Measurements from ENCODE around the gene PCDHA3. TPM values are rescaled to one million over a fixed set of nuclear protein-coding genes. Genes with fewer than 3 reads are reported as not detected.
"Not testable (repeated sequence)": the region's sequence is repeated elsewhere in the genome, so short reads cannot be mapped to it uniquely, and the experiment has no call there.

Gene PCDHA3
- polyA plus RNA-seq, 2 of the 4 experiments (the other 2 are of a cell fraction), result 0.84 to 1.7 TPM

DNA sequence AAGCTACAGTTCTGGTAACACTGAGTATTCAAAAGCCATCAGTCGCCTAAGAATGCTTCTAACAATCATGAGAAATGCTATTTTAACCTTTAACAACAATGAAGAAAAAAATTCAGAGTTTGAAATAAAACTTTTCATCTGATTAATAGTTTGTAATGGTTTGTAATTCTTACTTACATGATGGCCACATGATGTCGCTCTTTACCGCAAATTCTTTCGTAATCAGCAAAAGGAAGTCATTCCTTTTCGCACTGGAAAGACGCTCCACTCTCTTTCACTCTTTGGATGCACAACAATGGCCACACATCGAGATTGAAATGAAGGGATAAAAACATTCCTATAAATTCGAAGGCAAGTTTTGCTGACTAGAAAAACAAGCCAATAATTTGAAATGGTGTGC is 33.1 kb downstream of the PCDHA3 start, which contains the start of gene PCDHA7:
PCDHA7 (plus strand) TSS at position 277 of the 400 bp plus-strand sequence; CDS start at position 392, 115 bp downstream.
- FAIRE-seq, result no peak
- Histone ChIP-seq H3K4me3 (no peak within 1 kb of the TSS), H3K4me1 (no peaks in the 10 kb centered on the region), H3K4me2 (no peak within 1 kb of the TSS), H3K9me3 (peaks cover 5% of the 10 kb centered on the region; the same call in 1 of the 3 replicates), H3K27ac (no peak within 1 kb of the TSS)
- DNase-seq (ENCODE audit: low read depth in 1 of 2, low spot score in 1 of 2), result peak in 1 of 2 experiments; percentile 33
- POLR2A ChIA-PET, result no interaction called here
- ATAC-seq, result no peak
- 12% methylated on average over 8 of the region's 8 CpGs for WGBS (ENCODE audit: missing lambda C conversion rate)
- CTCF ChIA-PET, result interaction anchor here (1.7 to 2.2 kb wide), 2 partner anchors 13 to 207 kb away, joined by 5 to 7 read pairs; partner anchors contain the start of gene PCDHA5
- no peak for TF ChIP-seq ZFP36 (IDR thresholded peaks at IDR 0.05; ENCODE audit: borderline replicate concordance, partially characterized antibody)
- TF ChIP-seq FOXS1 (CRISPR knock-in tag; IDR thresholded peaks at IDR 0.05), result no peak
- no peak for TF ChIP-seq TP53 (CRISPR knock-in tag; IDR thresholded peaks at IDR 0.05)
- TF ChIP-seq, protein P1, sequence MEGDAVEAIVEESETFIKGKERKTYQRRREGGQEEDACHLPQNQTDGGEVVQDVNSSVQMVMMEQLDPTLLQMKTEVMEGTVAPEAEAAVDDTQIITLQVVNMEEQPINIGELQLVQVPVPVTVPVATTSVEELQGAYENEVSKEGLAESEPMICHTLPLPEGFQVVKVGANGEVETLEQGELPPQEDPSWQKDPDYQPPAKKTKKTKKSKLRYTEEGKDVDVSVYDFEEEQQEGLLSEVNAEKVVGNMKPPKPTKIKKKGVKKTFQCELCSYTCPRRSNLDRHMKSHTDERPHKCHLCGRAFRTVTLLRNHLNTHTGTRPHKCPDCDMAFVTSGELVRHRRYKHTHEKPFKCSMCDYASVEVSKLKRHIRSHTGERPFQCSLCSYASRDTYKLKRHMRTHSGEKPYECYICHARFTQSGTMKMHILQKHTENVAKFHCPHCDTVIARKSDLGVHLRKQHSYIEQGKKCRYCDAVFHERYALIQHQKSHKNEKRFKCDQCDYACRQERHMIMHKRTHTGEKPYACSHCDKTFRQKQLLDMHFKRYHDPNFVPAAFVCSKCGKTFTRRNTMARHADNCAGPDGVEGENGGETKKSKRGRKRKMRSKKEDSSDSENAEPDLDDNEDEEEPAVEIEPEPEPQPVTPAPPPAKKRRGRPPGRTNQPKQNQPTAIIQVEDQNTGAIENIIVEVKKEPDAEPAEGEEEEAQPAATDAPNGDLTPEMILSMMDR (IDR thresholded peaks at IDR 0.05), result peak; percentile 23; the same call in 2 of the 3 replicates
- no peak for TF ChIP-seq ZNF302 (CRISPR knock-in tag; IDR thresholded peaks at IDR 0.05)
- no peak for TF ChIP-seq BHLHE40 (IDR thresholded peaks at IDR 0.05; ENCODE audit: low read depth, low read length)
- TF ChIP-seq RAD21 (conservative IDR thresholded peaks at IDR 0.05 in 1 of 2, IDR thresholded peaks at IDR 0.05 in 1 of 2), result peak; percentile 23 to 43; a peak in 3 of 5 replicates
- TF ChIP-seq MAFK (IDR thresholded peaks at IDR 0.05; ENCODE audit: partially characterized antibody), result no peak
- TF ChIP-seq, protein P2, sequence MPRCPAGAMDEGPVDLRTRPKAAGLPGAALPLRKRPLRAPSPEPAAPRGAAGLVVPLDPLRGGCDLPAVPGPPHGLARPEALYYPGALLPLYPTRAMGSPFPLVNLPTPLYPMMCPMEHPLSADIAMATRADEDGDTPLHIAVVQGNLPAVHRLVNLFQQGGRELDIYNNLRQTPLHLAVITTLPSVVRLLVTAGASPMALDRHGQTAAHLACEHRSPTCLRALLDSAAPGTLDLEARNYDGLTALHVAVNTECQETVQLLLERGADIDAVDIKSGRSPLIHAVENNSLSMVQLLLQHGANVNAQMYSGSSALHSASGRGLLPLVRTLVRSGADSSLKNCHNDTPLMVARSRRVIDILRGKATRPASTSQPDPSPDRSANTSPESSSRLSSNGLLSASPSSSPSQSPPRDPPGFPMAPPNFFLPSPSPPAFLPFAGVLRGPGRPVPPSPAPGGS (IDR thresholded peaks at IDR 0.05), result no peak
- no peak for TF ChIP-seq EP300 (IDR thresholded peaks at IDR 0.05)
- TF ChIP-seq, protein P3, sequence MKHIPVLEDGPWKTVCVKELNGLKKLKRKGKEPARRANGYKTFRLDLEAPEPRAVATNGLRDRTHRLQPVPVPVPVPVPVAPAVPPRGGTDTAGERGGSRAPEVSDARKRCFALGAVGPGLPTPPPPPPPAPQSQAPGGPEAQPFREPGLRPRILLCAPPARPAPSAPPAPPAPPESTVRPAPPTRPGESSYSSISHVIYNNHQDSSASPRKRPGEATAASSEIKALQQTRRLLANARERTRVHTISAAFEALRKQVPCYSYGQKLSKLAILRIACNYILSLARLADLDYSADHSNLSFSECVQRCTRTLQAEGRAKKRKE (CRISPR knock-in tag; IDR thresholded peaks at IDR 0.05; ENCODE audit: low read depth), result no peak

DNA sequence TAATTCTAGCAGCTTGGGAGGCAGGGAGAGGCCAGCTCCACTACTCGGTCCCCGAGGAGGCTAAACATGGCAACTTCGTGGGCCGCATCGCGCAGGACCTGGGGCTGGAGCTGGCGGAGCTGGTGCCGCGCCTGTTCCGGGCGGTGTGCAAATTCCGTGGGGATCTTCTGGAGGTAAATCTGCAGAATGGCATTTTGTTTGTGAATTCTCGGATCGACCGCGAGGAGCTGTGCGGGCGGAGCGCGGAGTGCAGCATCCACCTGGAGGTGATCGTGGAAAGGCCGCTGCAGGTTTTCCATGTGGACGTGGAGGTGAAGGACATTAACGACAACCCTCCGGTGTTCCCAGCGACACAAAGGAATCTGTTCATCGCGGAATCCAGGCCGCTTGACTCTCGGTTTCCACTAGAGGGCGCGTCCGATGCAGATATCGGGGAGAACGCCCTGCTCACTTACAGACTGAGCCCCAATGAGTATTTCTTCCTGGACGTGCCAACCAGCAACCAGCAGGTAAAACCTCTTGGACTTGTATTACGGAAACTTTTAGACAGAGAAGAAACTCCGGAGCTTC is 33.7 kb downstream of the PCDHA3 start:
- H3K4me1 ChIP-seq; H3K9me3 ChIP-seq; POLR2A ChIA-PET; H3K27ac ChIP-seq; H3K4me2 ChIP-seq; H3K4me3 ChIP-seq; DNase-seq (ENCODE audit: low read depth in 1 of 2, low spot score in 1 of 2): not testable (repeated sequence)
- peak in 1 of 2 experiments; percentile 47; a peak in 2 of 6 replicates for ATAC-seq
- WGBS (ENCODE audit: missing lambda C conversion rate), result 76% methylated on average over 27 of the region's 38 CpGs
- CTCF ChIA-PET, result interaction anchor here (1.7 to 2.2 kb wide), 2 partner anchors 13 to 206 kb away, joined by 5 to 7 read pairs; partner anchors contain the start of gene PCDHA5
- FAIRE-seq, result peak; percentile 51

DNA sequence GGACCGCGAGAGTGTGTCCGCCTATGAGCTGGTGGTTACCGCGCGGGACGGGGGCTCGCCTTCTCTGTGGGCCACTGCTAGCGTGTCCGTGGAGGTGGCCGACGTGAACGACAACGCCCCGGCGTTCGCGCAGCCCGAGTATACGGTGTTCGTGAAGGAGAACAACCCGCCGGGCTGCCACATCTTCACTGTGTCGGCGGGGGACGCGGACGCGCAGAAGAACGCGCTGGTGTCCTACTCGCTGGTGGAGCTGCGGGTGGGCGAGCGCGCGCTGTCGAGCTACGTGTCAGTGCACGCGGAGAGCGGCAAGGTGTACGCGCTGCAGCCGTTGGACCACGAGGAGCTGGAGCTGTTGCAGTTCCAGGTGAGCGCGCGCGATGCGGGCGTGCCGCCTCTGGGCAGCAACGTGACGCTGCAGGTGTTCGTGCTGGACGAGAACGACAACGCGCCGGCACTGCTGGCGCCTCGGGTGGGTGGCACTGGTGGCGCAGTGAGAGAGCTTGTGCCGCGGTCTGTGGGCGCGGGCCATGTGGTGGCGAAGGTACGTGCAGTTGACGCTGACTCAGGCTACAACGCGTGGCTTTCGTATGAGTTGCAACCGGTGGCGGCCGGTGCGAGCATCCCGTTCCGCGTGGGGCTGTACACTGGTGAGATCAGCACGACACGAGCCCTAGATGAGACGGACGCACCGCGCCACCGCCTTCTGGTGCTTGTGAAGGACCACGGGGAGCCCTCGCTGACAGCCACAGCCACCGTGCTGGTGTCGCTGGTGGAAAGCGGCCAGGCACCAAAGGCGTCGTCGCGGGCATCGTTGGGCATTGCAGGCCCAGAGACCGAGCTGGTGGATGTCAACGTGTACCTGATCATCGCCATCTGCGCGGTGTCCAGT is 35.0 kb downstream of the PCDHA3 start:
- DNase-seq (ENCODE audit: low read depth in 1 of 2, low spot score in 1 of 2) (no peak), ATAC-seq (no peak), FAIRE-seq (no peak)
- no peak overlapping the region for H3K4me3 ChIP-seq
- peaks cover 5% of the 10 kb centered on the region; the same call in 1 of the 3 replicates for H3K9me3 ChIP-seq
- H3K4me2 ChIP-seq, result no peak overlapping the region
- no peaks in the 10 kb centered on the region for H3K4me1 ChIP-seq
- TF ChIP-seq SREBF2 (IDR thresholded peaks at IDR 0.05) (no peak), HDAC2 (IDR thresholded peaks at IDR 0.05) (no peak), JUNB (IDR thresholded peaks at IDR 0.05) (no peak), CHD2 (IDR thresholded peaks at IDR 0.05; ENCODE audit: low read length, partially characterized antibody) (no peak), RFX5 (IDR thresholded peaks at IDR 0.05) (no peak), JUN (IDR thresholded peaks at IDR 0.05) (no peak), SMC3 (IDR thresholded peaks at IDR 0.05) (no peak), MAFK (IDR thresholded peaks at IDR 0.05; ENCODE audit: partially characterized antibody) (no peak), CBX8 (IDR thresholded peaks at IDR 0.05) (no peak), NPAS2 (CRISPR knock-in tag; IDR thresholded peaks at IDR 0.05; ENCODE audit: borderline replicate concordance) (no peak)
- ChIA-PET CTCF (interaction anchor here (0.8 to 1.0 kb wide), 4 partner anchors 14 to 40 kb away, joined by 3 to 4 read pairs (median 3); partner anchors contain the start of genes PCDHA12 and PCDHA5), POLR2A (no interaction called here)
- no peak overlapping the region for H3K27ac ChIP-seq
- WGBS (ENCODE audit: missing lambda C conversion rate), result 86% methylated on average over 91 of the region's 103 CpGs

Measured in A549 (cell line).